Effector memory CD8-positive, alpha-beta T cell (primary cell): ENCODE measurements around the gene TMCO4.
A peak's percentile ranks its signal among the peaks of the same experiment; 100 is the strongest.

Experiments used
- ATAC-seq: fragments of 150-1000 bp; cut with Tn5 transposase; replicated peaks from 2 replicates; pipeline ENCODE4 v1.10.0; 2021; ENCODE audit warnings: mild to moderate bottlenecking, moderate library complexity
- DNase-seq, 3 experiments: peaks; one replicate each; pipeline ENCODE4 v3.0.0; 2021
- H3K27ac Mint-ChIP-seq, 2 donors: one replicate each; pipeline ENCODE4 v1.8.0; 2022; ENCODE audit warnings: mild to moderate bottlenecking in 2 of 2, mixed read lengths in 2 of 2, moderate library complexity in 2 of 2
- H3K27me3 Mint-ChIP-seq, 2 donors: one replicate each; pipeline ENCODE4 v1.8.0; 2022; ENCODE audit warnings: mixed read lengths in 2 of 2
- H3K36me3 Mint-ChIP-seq: one replicate; pipeline ENCODE4 v1.8.0; 2022; ENCODE audit warnings: mild to moderate bottlenecking, moderate library complexity, mixed read lengths; ENCODE audit not compliant: insufficient read depth
- H3K4me1 Mint-ChIP-seq, 2 donors: one replicate each; pipeline ENCODE4 v1.8.0; 2022; ENCODE audit warnings: low read depth in 2 of 2, mixed read lengths in 2 of 2
- H3K4me3 Mint-ChIP-seq, 2 donors: one replicate each; pipeline ENCODE4 v1.8.0; 2022; ENCODE audit warnings: mild to moderate bottlenecking in 2 of 2, mixed read lengths in 2 of 2, moderate library complexity in 2 of 2
- H3K9me3 Mint-ChIP-seq, 2 donors: one replicate each; pipeline ENCODE4 v1.8.0; 2022; ENCODE audit warnings: mixed read lengths in 2 of 2

Gene TMCO4

GRCh38 chr1:19650416-19651140 lies 149.1 kb downstream of the TMCO4 start:
- H3K36me3 Mint-ChIP-seq, result peaks cover 32% of the 10 kb centered on the region
- H3K27ac Mint-ChIP-seq, result no peak overlapping the region
- peaks cover 0 to 8% of the 10 kb centered on the region in 2 donors for H3K27me3 Mint-ChIP-seq
- no peaks in the 10 kb centered on the region for H3K9me3 Mint-ChIP-seq
- peaks cover 7 to 10% of the 10 kb centered on the region in 2 donors for H3K4me1 Mint-ChIP-seq
- DNase-seq (no peak), ATAC-seq (no peak)
- no peak overlapping the region for H3K4me3 Mint-ChIP-seq

- no peak overlapping the region for H3K4me3 Mint-ChIP-seq
- H3K27ac Mint-ChIP-seq, result no peak overlapping the region
- H3K9me3 Mint-ChIP-seq, result no peaks in the 10 kb centered on the region
- no peak for DNase-seq
- H3K4me1 Mint-ChIP-seq, result peaks cover 10 to 14% of the 10 kb centered on the region in 2 donors
- H3K27me3 Mint-ChIP-seq, result peaks cover 0 to 20% of the 10 kb centered on the region in 2 donors
- ATAC-seq, result no peak
- peaks cover 33% of the 10 kb centered on the region for H3K36me3 Mint-ChIP-seq
Observed at GRCh38 chr1:19648689-19649088, 151.0 kb downstream of the TMCO4 start.

- no peak for ATAC-seq
- peaks cover 29% of the 10 kb centered on the region for H3K36me3 Mint-ChIP-seq
- H3K4me1 Mint-ChIP-seq, result peaks cover 9 to 14% of the 10 kb centered on the region in 2 donors
- H3K27ac Mint-ChIP-seq, result peak overlapping the region in 1 of 2 donors; percentile 49
- no peaks in the 10 kb centered on the region for H3K9me3 Mint-ChIP-seq
- no peak for DNase-seq
- H3K4me3 Mint-ChIP-seq, result no peak overlapping the region
- peaks cover 4 to 25% of the 10 kb centered on the region in 2 donors for H3K27me3 Mint-ChIP-seq
Observed at GRCh38 chr1:19648239-19648638, 151.5 kb downstream of the TMCO4 start.

DNA sequence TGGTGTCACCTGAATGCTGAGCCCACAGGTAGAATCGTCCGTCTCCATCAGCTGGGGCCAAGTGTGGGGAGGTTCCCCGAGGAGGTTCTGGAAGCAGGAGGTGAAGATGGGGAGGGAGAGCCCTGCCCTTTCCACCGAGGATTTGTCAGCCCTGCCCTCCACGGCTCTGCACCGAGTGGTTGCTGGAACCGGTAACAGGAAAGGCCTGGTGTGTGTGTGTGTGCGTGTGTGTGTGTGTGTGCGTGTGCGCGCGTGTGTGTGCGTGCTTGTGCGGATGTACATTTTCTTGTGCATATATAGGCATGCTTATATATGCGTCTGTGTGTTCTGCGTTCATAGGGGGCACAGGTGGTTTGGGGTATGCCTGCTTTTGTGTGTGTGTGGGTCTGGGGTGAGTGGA lies 152.1 kb downstream of the TMCO4 start:
- Mint-ChIP-seq H3K27me3 (peaks cover 10 to 31% of the 10 kb centered on the region in 2 donors), H3K4me1 (peaks cover 11 to 14% of the 10 kb centered on the region in 2 donors), H3K36me3 (peaks cover 27% of the 10 kb centered on the region), H3K27ac (peak overlapping the region in 1 of 2 donors; percentile 49), H3K4me3 (peak overlapping the region in 1 of 2 donors; percentile 26), H3K9me3 (no peaks in the 10 kb centered on the region)
- ATAC-seq (no peak), DNase-seq (no peak)

- peak overlapping the region; percentile 49 to 73 for H3K27ac Mint-ChIP-seq
- peaks cover 17 to 41% of the 10 kb centered on the region in 2 donors for H3K27me3 Mint-ChIP-seq
- no peaks in the 10 kb centered on the region for H3K9me3 Mint-ChIP-seq
- DNase-seq, result no peak
- H3K36me3 Mint-ChIP-seq, result peaks cover 27% of the 10 kb centered on the region
- H3K4me3 Mint-ChIP-seq, result peak overlapping the region; percentile 26 to 87
- no peak for ATAC-seq
- H3K4me1 Mint-ChIP-seq, result peaks cover 11 to 14% of the 10 kb centered on the region in 2 donors
Observed at GRCh38 chr1:19646377-19647319, 153.1 kb downstream of the TMCO4 start.

GRCh38 chr1:19645411-19646251 lies 154.1 kb downstream of the TMCO4 start:
- Mint-ChIP-seq H3K9me3 (no peaks in the 10 kb centered on the region), H3K36me3 (peaks cover 23% of the 10 kb centered on the region), H3K4me1 (peaks cover 11 to 14% of the 10 kb centered on the region in 2 donors), H3K27ac (no peak overlapping the region), H3K27me3 (peaks cover 23 to 51% of the 10 kb centered on the region in 2 donors), H3K4me3 (peak overlapping the region; percentile 87 to 99)
- DNase-seq (no peak), ATAC-seq (no peak)

DNA sequence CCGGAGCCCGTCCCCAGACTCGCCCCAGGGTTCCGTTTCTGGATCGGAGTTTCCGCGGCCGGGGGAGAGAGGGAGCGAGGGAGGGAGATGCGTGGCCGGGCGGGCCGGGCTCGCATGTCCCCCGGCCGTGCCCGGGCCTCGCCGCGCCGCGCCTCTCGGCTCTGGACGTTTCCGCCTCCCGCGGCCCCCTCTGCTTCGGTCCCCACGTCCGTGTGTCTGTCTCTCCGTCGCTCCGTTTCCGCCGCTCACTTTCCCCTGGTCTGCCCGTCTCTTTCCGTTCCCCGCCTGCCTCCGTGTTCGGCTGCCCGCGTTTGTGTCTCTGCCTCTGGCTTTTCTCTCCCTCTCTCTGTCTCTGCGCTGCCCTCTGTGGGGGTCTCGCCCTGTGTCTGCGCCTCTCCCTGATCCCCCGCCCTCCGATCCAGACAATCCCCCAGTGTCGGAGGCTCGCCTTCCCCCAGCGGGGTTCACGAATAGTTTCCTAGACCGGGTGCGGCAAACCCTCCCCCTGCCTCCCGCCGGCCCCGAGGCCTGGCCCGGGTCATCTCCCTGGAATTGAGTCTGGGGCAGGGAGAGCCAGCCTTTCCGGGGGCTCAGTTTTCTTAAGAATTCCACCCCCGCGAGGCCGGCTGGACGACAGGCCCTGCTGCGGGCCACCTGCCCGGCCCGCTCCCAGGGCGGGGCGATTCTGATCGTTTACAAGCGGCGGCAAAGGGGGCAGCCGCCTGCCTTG lies 154.9 kb downstream of the TMCO4 start:
- ATAC-seq (peak; percentile 36), DNase-seq (peak; percentile 37 to 52 (median 38))
- peaks cover 11 to 14% of the 10 kb centered on the region in 2 donors for H3K4me1 Mint-ChIP-seq
- no peaks in the 10 kb centered on the region for H3K9me3 Mint-ChIP-seq
- H3K27ac Mint-ChIP-seq, result peak overlapping the region; percentile 82 to 96
- peaks cover 23 to 58% of the 10 kb centered on the region in 2 donors for H3K27me3 Mint-ChIP-seq
- peaks cover 18% of the 10 kb centered on the region for H3K36me3 Mint-ChIP-seq
- peak overlapping the region; percentile 87 to 99 for H3K4me3 Mint-ChIP-seq

DNA sequence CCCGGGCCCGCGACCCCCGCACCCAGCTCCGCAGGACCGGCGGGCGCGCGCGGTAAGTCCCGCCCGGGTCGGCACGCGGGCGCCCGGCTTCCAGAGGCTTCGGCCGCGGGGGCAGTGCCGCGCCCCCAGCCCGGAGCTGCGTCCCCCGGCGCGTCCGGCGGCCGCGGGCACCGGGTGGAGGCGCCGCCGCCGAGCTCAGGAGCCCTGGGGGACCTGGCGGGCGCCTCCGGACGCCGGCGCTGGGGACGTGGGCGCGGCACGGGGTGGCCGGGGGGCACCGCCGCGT lies 155.4 kb downstream of the TMCO4 start:
- no peak for DNase-seq
- ATAC-seq, result peak; percentile 9
- H3K9me3 Mint-ChIP-seq, result no peaks in the 10 kb centered on the region
- H3K4me3 Mint-ChIP-seq, result no peak overlapping the region
- H3K4me1 Mint-ChIP-seq, result peaks cover 11 to 14% of the 10 kb centered on the region in 2 donors
- H3K27ac Mint-ChIP-seq, result peak overlapping the region; percentile 82 to 96
- peaks cover 18% of the 10 kb centered on the region for H3K36me3 Mint-ChIP-seq
- peaks cover 23 to 62% of the 10 kb centered on the region in 2 donors for H3K27me3 Mint-ChIP-seq

DNA sequence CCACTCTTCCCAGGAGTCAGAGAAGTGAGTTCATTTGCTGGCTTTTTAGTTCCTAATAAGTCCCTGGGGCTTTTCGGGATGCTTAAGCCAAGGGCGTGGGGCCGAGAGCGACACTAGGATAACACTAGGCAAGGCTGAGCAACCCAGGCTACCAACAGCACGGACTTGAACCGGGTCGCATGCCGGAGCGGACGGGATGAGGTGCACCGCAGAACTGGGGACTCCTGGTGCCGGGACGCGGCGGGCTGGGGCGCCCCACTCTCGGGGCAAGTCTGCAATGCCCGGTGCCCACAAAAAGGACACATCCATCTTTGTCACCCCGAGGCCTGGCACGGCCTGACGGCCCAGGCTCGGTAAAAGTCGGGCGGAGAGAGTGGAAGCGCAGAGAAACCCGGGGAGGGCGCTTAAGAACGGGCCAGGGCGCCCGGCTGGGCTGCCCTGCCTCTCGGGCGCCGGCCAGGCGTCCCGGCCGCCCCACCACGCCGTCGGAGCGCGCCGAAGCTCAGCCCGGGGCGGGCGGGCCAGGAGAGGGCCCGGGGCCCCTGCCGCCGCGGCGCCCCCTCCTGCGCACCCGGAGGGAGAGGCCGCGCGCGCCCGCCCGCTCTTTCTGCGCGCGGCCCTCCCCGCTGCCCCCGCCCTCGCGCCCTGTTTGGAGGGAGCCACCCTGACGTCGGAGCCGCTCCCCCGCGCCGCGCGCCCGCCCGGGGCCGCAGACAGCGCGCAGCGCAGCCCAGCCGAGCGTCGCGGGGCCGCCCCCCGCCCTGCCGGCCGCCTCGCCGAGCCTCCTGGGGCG lies 155.9 kb downstream of the TMCO4 start, which contains the start of gene NBL1:
Gene NBL1 (plus strand): TSS at position 710 of the 793 bp plus-strand sequence. CDS start 10,720 bp downstream, outside the sequence.
- ATAC-seq (peak; percentile 88), DNase-seq (peak; percentile 63 to 70 (median 64))
- Mint-ChIP-seq H3K4me3 (peak within 1 kb of the TSS; percentile 87 to 99), H3K27ac (peak within 1 kb of the TSS; percentile 82 to 96), H3K9me3 (no peaks in the 10 kb centered on the region), H3K4me1 (peaks cover 11 to 14% of the 10 kb centered on the region in 2 donors), H3K36me3 (peaks cover 18% of the 10 kb centered on the region), H3K27me3 (peaks cover 23 to 67% of the 10 kb centered on the region in 2 donors)

GRCh38 chr1:19643121-19643520 lies 156.6 kb downstream of the TMCO4 start:
- H3K4me3 Mint-ChIP-seq, result peak overlapping the region; percentile 78 to 81
- ATAC-seq (no peak), DNase-seq (no peak)
- peaks cover 11 to 14% of the 10 kb centered on the region in 2 donors for H3K4me1 Mint-ChIP-seq
- peaks cover 23 to 72% of the 10 kb centered on the region in 2 donors for H3K27me3 Mint-ChIP-seq
- H3K9me3 Mint-ChIP-seq, result no peaks in the 10 kb centered on the region
- peaks cover 18% of the 10 kb centered on the region for H3K36me3 Mint-ChIP-seq
- peak overlapping the region; percentile 19 to 60 for H3K27ac Mint-ChIP-seq

GRCh38 chr1:19640363-19641316 lies 159.1 kb downstream of the TMCO4 start:
- no peaks in the 10 kb centered on the region for H3K9me3 Mint-ChIP-seq
- DNase-seq, result no peak
- no peak overlapping the region for H3K4me3 Mint-ChIP-seq
- H3K27ac Mint-ChIP-seq, result no peak overlapping the region
- H3K27me3 Mint-ChIP-seq, result peaks cover 23 to 65% of the 10 kb centered on the region in 2 donors
- H3K4me1 Mint-ChIP-seq, result peaks cover 4 to 8% of the 10 kb centered on the region in 2 donors
- H3K36me3 Mint-ChIP-seq, result peaks cover 6% of the 10 kb centered on the region
- no peak for ATAC-seq
